ENCODE measurements around the gene SPATA20.

The SPATA20 gene

DNA sequence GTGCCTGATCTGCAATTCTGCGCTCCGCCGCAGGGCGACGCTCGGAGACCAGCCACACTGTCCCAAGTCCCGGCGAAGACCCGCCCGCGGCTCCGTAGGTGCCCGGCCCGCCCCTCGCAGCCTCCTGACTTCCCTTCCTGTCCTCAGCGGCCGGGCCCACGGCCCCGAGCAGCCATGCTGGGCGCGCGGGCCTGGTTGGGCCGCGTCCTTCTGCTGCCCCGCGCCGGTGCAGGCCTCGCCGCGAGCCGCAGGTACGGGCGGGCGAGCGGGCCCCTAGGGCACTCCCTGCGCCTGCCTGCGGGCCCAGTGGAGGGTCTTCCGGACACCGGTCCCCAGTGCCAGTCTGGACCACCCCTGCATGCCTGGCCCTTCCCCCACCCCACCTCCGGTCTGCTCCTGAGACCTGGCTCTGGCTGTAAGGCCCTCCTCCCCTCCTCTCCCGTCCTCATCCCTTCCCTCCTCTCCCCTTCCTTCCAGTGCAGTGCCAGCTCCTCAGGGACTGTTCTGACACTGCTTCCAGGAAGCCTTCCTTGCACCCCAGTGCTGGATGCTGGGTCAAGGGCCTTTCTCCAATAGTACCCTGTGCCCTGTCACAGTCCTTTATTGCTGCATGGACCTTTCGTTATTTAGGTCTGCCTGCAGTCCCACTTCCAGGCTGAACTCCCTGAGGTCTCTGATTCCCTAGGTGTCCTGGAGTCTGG is at the start of gene SPATA20:
SPATA20 (plus strand) TSS at position 140 of the 701 bp plus-strand sequence; CDS start at position 175, 35 bp downstream.
- DNase-seq: peak; percentile 78

DNA sequence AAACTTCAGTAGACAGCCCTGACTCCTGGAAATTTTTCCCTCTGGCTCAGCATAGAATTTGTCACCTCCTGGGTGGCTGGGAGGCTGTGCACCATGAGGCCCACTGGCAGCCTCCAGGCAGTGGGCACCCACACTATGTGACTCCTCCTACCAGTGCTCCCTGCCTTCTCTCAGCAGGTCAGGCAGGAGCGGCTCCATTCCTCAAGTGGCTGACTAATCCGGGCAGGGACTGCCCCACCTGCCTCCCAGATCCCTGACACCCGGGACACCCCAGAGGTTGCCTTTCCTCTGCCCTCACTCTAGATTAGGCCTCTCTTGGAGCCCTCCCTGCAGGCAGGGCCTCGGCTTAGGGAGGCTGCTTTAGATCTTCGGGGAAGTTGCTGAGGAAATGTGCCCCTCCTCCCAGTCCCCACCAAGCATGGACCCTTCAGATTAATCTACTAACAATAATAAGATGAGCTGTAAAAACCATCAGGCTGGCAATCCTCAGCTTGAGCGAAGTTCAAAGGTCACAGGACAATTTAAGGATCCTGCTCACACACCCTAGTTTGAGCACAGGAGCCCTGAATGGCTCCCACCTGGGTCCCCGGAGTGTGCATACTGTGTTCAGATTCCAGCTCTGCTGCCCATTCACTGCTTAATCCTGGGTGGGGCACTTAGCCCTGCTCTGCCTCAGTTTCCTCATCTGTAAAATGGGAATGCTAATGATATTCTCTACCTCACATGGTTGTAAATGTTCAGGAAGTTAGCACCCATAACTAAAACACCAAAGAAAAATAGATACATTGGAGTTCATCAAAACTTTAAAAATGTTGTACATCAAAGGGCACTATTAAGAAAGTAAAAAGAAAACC is 48.7 kb upstream of the SPATA20 start:
- DNase-seq: no peak

DNA sequence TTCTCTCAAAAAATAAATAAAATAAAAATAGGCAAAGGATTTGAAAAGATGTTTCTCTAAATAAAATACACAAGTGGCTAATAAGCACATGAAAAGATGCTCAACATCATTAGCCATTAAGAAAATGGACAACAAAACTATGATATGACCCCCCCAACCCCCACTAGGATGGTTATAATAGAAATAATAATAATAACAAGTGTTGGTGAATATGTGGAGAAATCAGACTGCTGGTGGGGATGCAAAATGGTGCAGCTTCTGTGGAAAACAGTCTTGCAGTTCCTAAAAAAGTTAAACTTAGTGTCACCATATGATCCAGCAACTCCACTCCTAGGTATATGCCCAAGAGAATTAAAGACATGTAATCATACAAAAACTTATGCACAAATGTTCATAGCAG is 47.7 kb upstream of the SPATA20 start:
- no peak for DNase-seq

DNA sequence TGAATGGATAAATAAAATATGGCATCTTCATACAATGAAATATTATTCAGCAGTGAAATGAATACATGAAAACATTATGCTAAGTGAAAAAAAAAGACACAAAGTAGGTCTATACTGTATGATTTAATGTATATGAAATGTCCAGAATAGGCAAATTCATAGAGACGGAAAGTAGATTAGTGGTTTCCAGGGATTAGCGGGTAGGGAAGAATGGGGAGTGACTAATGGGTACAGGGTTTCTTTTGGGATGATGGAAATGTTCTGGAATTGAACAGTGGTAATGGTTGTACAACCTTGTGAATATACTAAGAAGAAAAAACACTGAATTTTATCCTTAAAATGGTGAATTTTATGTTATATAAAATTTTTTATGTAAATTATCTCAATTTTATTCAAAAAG is 47.3 kb upstream of the SPATA20 start:
- DNase-seq: no peak

DNA sequence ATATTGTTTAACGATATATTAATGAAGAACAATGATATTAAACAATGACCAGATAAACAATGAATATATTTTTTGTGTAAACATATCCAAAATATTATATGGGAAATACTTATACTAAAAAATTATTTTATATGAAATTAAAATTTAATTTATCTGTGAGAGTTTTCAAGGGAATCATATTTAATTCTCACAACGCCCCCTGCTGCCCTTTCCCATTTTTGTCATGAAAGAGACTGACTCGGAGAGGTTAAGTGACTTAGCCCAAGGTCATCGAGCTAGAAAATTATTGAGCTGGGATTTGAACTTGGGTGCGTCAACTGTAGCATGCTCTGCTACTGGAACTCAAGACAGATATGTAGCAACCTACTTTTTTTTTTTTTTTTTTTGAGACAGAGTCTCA is 45.9 kb upstream of the SPATA20 start:
- DNase-seq: peak; percentile 22 to 30

DNA sequence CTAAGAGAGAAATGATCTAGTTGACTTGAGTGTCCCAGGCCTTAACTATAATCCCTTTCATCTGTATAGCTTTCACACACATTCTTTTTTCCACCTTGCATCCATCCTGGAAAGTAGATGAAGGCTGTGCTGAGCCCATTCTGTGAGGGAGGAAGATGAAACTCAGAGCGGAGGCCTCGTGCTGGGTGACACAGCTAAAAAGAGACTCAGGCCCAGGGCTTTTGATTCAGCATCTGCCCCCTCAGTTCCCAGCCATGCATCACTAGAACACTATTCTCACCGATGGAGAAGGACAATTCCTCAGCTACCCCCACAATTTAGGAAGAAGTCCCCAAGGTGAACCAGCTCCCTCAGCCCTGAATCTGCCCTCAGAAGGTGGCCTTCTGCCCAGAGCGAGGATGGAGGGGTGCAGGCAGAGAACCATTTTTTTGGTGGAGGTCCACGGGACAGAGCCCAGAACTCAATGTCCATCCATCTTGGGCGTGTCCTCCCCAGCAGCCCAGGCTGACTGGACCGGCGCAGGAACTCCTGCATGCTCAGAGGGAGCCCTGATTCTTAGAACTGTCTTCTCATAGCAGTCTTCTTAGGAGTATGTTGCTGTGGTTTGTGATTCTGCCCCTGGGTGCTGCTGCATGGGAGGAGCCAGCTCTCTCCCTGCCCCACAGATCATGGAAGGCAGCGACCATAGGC is 44.5 kb upstream of the SPATA20 start:
- DNase-seq: no peak

DNA sequence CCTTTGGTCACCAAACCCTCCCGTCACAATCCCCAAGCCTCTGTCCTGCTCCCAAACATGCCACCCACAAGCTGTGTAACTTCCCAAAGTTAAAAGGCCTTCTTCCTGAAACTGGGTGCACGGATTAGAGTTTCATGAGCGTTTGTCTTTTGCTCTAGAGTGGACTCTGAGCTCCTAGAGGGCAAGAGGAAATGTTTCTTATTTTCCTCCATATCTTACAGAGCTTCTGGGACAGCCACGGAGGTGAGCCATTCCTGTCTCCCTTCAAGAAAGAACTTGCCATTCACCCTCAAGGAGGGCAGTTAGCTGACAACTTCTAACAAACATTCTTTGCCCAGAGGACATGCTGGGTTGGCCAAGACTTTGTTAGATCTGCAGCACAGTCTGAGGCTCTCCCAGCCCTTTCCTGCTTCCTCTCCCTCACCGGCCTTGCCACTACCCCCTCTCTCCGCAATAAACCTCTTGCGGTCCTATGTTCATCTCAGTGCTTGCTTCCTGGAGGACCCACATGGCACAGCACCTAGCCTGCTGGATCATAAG is 41.3 kb upstream of the SPATA20 start:
- no peak for DNase-seq

DNA sequence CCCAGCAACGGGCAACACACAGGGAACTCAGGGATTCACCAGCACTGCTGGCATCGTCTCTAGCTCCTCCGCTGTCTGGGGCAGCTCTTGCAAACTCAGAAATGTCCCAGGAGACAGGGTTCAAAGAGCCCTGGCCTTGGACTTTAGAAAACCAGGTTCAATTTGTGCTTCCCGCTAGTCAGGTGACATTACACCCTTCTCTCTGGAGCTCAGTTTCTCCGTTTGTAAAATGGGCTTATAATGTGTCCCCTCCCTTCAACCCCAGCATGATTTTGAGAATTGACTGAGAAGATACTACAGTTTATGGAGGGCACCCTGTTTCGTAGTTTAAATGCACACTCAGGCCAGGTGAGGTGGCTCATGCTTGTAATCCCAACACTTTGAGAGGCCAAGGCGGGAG is 40.7 kb upstream of the SPATA20 start:
- DNase-seq: no peak

DNA sequence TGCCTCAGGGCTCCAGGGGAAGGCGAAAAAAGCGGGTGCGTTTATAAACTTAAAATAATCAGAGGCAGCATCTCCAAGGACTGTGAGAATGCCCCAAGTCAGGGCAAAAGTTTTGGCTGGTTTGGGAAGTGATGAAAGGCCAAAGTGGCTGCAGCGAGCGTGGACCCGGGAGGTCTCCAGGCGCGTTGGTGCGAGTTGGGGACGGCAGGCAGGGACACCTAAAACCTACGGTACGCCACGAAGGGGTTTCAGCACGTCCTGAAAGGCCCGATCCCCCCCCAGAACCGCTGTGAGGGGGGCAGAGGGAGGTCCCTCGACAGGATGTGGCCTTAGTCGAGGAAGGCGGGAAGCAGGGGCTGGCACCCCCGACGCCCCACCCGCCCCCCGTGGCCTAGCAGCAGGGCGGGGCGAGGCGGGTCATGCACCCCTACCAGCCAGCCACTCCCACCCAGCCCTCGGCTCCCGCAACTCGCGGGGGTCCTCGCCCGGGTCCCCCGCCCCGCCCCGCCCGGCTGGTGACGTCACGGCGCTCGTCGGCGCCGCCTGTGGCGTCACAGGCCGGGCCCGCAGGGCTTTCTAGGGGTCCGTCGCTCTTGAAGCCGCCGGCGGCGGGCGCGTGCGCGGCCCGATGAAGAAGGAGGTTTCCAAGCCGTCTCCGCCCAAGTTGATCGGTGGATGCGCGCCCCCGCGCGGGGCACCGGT is 39.0 kb upstream of the SPATA20 start, which contains the start of gene MYCBPAP:
MYCBPAP (plus strand) TSS at position 569 of the 702 bp plus-strand sequence. CDS start 236 bp downstream, outside the sequence.
- DNase-seq: peak; percentile 61 to 66

DNA sequence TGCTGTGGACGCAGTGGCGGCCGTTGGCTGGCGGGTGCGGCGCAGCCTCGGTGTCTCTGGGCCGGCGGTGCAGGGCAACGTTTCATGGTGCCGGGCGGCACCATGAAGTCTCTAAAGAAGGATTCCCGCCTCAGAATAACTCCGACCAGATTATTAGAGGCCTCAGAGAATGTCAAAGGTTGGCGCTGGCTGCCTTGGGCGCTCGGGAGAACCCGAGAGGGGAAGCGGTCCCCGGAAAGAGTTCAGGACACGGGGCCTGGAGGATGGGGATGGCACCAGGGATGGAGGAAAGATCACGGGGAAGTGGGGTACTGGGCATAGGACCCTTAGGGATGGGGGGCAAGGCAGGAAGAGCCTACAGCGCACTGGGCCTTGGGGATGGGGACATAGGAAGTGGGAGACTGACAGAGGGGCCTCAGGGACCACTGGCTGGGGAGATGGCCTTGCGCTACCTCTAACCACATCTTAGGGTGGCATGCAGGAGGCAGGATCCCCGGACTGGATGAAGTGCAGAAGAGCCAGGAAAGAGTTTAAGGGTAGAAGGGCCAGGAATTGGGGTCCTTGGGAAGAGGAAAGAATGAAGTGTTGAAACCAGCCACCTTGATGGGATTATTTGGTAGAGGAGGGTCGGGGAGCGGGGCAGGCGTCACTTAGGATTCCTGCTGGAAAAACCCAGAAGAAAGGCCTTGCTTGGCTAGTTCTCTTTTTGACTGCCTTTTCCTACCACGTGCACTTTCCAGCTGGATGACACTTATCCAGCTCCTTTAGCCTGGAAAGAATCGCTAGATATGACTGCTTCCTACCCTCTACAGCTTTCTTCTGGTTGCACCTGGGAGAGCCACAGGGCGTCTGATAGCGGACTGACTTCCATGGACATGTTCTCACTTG is 38.2 kb upstream of the SPATA20 start:
- no peak for DNase-seq

DNA sequence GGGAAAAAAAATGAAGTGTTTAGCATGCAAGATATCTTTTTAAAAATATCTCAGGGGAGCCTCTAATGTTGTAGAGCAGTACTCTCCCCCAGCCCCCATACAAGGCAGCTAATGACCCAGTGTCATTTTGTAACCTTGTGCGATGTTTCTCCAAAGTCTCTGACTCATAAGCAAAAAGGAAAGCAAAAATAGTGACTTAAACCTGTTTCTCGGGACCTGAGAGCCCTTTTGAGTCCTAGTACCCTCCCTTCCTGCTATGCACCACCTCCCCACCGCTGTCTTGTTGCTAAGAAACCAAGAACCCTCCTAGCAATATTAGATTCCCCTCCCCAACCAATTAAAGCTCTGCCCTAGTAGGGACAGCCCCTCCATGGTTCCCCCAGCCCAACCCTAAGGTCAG is 35.9 kb upstream of the SPATA20 start:
- DNase-seq: peak; percentile 23 to 35

DNA sequence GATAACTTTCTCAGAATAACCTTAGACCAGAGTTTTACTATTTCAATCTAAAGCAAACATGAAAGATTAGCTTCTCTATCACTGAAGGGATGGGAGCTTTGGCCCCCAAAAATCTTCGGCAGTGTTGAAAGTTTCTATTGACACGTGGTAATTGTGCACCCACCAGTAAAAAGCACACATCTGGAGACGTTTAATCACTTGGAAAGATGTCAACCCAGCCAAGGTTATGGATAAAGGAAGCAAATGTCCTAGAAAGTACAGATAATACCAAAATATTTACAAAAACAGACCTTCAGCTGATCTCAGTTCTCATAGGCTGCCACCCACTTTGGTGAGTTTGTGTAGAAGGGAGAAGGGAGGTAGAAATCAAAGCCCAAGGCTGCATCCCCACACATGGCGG is 33.5 kb upstream of the SPATA20 start:
- no peak for DNase-seq

DNA sequence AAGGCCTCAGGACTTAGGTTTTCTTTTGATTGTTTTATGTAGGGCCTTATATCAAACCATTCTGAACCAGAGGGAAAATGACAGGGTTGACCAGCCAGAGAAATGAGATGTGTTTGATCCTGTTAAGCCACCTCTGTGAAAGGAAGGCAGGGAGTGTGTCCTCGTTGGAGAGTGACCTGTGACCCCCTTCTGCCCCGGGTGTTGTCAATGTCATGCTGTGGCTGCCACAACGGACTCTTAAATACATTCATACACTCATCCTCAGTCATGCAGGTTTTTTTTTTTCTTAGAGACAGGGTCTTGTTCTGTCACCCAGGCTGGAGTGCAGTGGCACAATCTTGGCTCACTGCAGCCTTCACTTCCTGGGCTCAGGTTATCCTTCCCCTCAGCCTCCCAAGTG is 32.6 kb upstream of the SPATA20 start:
- no peak for DNase-seq

DNA sequence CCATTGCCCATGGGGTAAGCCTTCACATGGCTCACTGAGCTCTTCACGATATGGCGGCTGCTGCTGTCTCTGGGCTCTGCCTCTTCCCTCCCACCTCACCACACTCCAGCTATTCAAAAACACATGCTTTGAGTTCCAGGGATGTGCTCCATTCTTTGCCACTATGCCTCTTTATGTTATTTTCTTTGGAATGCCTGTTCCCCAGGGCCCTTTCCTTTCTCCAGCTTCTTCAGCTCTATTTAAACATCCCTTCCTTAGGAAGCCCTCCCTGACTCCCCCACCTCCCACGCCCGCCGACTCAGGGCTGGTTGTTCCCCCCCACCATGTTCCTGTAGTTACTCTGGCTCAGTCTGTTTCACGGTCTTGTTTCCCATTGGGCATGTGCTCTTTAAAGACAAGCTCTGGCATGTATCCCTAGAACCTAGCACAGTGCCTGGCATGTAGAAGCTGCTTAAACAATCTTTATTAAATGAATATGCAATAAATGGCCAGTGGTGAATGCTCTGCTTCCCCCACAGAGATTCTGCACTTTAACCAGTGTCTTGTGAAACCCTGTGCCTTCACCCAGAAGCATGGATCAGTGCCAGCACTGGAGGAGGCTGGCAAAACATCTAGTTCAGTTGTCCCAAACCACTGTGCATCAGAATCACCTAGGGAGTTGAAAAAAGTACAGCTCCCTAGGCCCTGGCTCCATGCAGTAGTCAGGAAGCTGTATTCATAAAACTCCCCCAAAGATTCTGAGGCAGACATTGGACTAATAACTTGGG is 31.9 kb upstream of the SPATA20 start:
- DNase-seq: no peak

DNA sequence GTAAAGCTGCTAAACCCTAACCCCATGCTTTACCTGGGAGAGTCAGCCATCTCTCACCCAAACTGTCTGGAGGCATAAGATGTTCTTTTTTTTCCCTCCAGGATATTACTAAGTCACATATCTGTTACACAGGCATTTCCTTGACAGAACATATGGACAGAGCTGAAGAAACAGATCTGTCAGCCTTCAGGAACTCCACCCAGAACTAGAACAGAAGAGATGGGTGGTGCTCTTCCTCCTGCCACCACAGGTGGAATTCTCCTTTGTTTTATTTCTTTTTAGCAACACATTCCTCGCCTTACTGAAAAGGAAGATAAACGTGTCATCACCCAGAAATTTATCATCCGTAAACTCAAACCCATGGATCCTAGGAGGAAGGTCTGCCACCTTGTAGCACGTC is 30.0 kb upstream of the SPATA20 start:
- DNase-seq: no peak

DNA sequence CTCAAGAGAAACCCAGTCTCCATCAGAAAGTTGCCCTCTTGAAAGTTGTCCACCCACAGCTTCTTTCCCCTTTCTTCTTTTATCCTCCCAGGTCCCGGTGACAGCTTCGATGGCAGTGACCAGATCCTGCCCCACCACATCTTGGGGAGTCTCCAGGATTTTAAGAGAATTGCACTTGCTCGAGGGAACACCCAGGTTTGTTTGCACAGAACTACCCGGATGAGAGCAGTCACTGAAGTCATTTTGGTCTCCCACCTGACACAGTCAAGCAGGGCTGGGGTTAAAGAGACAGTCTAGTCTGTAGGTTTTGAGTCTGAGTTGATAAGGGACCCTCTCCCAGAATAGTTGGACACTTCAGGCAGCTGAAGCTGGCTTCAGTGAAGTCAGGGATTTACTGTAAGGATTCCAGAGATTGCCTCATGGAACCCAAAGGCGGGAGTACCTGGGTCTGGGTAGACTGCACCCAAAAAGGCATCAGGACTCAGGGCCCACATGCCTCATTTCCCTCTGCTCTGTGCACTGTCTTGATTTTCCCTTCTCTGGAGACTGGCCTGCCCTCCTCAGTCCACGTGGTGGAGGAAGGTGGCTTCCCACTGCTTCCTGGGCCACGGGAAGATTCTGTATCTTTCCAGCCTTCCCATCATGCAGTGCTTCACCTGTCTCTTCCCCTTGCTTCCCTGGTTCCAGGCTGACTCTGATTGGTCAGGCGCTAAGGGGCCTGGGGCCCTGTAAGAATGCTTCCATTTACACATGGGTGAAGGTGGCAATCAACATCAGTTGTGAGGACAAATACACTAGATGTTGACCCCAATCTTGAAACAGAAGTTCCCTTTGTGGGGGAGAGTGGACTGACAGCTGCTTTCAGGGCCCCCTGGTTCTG is 29.2 kb upstream of the SPATA20 start:
- no peak for DNase-seq

DNA sequence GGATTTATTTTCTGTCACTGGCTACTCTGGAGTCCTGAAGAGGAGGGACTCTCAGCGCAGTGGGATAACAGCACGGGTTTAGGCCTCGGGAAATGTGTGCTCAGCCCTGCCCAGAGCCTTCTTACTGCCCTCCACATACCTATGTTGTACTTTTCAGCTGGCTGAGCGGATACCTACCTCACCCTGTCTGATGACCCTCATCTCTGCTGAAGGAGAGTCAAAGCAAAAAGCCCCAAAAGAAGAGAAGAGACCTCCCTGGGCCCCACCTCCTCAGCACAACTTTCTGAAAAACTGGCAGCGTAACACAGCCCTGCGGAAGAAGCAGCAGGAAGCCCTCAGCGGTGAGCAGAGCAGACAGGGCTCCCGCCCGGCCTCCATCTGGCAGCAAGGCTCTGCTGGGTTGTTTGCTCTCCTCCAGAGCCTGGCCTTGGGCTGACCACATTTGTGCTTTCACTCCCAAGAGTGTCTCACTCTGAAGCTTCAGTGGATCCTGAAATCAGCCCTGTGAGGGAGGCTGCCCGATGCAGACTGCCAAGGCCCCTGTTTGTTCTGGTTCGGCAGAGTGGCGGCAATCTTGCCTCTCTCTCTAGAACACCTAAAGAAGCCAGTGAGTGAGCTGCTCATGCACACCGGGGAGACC is 28.5 kb upstream of the SPATA20 start:
- DNase-seq: no peak

DNA sequence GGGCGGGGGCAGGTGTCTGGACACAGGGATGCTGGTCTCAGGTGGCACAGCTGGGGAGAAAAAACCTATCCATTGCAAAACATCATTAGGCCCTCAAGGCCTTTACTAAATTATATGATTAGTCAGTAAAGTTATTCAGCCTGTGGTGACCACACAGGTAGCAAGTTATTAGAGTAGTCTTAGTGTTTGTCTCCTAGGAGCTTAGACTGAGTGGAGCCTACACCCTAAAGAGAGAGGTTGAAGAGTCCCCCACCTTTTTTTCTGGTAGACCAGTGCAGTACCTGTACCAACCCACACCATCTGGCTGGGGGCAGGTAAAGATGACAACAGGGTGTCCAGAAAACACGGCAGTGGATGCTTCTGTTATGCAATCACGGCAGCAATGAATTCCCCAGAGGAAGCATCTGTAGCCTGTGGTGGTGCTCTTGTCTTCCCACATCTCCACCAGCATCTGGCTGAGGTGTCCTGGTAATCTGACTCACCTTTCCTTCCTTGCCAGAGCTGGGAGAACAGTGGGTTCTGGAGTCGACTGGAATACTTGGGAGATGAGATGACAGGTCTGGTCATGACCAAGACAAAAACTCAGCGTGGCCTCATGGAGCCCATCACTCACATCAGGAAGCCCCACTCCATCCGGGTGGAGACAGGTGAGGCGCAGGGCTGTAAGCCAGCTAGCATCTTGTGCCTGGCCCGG is 27.7 kb upstream of the SPATA20 start:
- no peak for DNase-seq

DNA sequence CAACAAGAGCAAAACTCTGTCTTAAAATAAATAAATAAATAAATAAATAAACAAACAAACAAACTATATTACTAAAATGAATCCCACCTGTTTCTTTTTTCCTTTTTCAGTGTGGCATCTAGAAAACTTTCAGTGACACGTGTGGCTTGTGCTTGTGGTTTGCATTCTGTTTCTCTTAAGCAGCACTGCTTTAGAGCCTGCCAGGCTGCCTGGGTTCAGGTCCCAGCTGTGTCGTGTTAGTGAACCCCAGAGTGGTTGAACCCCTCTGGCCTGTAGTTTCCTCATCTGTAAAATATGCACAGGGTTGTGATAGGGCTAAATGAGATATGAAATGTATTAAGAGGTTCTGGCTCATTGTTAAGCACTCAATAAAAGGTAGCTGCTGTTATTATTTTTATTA is 26.5 kb upstream of the SPATA20 start:
- no peak for DNase-seq
